ENCODE measurements around the gene MAZ. TPM values are rescaled to one million over a fixed set of nuclear protein-coding genes. Genes with fewer than 3 reads are reported as not detected.

Gene MAZ
- total RNA-seq, 4 donors from 2014 or later: 98.4 to 180 (median 125) TPM

GRCh38 chr16:29815793-29816693, 9.7 kb downstream of the MAZ start, which contains the start of gene PAGR1:
Gene PAGR1, plus strand, starts transcription at chr16:29816152. Its CDS starts 374 bp downstream, at chr16:29816526.
- no peak for TF ChIP-seq EP300 (IDR thresholded peaks at IDR 0.05)
- no peak for TF ChIP-seq POLR2A (IDR thresholded peaks at IDR 0.05)
- peak; percentile 79 to 88 for TF ChIP-seq CTCF (IDR thresholded peaks at IDR 0.05)
- peak; percentile 35 to 88 (median 75) for TF ChIP-seq POLR2AphosphoS5 (IDR thresholded peaks at IDR 0.05)
- no peaks in the 10 kb centered on the region for H3K27me3 ChIP-seq
- under 1% methylated on average over 33 of the region's 70 CpGs for WGBS
- H3K27ac ChIP-seq: peak within 1 kb of the TSS; percentile 80
- peaks cover 12% of the 10 kb centered on the region for H3K36me3 ChIP-seq
- peak; percentile 98 to 99 for DNase-seq (ENCODE audit: low spot score in 2 of 2)
- peak within 1 kb of the TSS; percentile 76 for H3K4me3 ChIP-seq
- H3K9me3 ChIP-seq: no peaks in the 10 kb centered on the region
- peaks cover 76% of the 10 kb centered on the region for H3K4me1 ChIP-seq

- DNase-seq (ENCODE audit: low spot score in 2 of 2): peak in 1 of 2 donors; percentile 86
- Histone ChIP-seq H3K4me1 (peaks cover 77% of the 10 kb centered on the region), H3K27ac (peak overlapping the region; percentile 80), H3K4me3 (peak overlapping the region; percentile 76), H3K36me3 (peaks cover 12% of the 10 kb centered on the region), H3K9me3 (no peaks in the 10 kb centered on the region), H3K27me3 (no peaks in the 10 kb centered on the region)
- no peak for TF ChIP-seq CTCF (IDR thresholded peaks at IDR 0.05)
- TF ChIP-seq POLR2A (IDR thresholded peaks at IDR 0.05): no peak
- TF ChIP-seq EP300 (IDR thresholded peaks at IDR 0.05): no peak
- TF ChIP-seq POLR2AphosphoS5 (IDR thresholded peaks at IDR 0.05): no peak
- 4% methylated on average over 26 of the region's 37 CpGs for WGBS
Observed at GRCh38 chr16:29816694-29817441, 10.5 kb downstream of the MAZ start.

DNA sequence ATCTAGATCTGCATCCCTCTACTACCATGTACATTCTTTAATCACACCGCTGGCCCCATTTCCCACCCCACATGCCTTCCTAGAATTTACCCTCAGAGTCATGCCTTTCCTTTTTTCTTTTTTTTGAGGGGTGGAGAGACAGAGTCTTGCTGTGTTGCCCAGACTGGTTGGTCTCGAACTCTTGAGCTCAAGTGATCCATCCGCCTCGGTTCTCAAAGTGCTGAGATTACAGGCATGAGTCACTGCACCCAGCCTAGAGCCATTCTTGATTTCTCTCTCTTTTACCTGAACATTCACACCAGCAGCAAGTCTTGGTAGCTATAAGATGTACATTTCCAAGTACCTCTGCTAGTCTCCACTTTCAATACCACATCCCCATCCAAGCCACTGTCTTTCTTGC, 11.8 kb downstream of the MAZ start:
- no peak overlapping the region for H3K4me3 ChIP-seq
- peaks cover 12% of the 10 kb centered on the region for H3K36me3 ChIP-seq
- H3K4me1 ChIP-seq: peaks cover 76% of the 10 kb centered on the region
- H3K9me3 ChIP-seq: no peaks in the 10 kb centered on the region
- no peak overlapping the region for H3K27ac ChIP-seq
- no peaks in the 10 kb centered on the region for H3K27me3 ChIP-seq
- 55% methylated on average over 4 of the region's 4 CpGs for WGBS
- no peak for DNase-seq (ENCODE audit: low spot score in 2 of 2)
- TF ChIP-seq POLR2A (IDR thresholded peaks at IDR 0.05) (no peak), POLR2AphosphoS5 (IDR thresholded peaks at IDR 0.05) (no peak), EP300 (IDR thresholded peaks at IDR 0.05) (no peak), CTCF (IDR thresholded peaks at IDR 0.05) (no peak)

DNA sequence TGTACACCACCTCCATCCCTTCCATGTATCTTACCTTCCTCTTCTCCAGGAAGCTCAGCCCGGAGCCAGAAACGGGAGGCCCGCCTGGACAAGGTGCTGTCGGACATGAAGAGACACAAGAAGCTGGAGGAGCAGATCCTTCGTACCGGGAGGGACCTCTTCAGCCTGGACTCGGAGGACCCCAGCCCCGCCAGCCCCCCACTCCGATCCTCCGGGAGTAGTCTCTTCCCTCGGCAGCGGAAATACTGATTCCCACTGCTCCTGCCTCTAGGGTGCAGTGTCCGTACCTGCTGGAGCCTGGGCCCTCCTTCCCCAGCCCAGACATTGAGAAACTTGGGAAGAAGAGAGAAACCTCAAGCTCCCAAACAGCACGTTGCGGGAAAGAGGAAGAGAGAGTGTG, 13.2 kb downstream of the MAZ start:
- Histone ChIP-seq H3K9me3 (no peaks in the 10 kb centered on the region), H3K27me3 (no peaks in the 10 kb centered on the region), H3K4me1 (peaks cover 80% of the 10 kb centered on the region), H3K27ac (no peak overlapping the region), H3K36me3 (peaks cover 12% of the 10 kb centered on the region), H3K4me3 (no peak overlapping the region)
- no peak for DNase-seq (ENCODE audit: low spot score in 2 of 2)
- TF ChIP-seq CTCF (IDR thresholded peaks at IDR 0.05) (no peak), POLR2A (IDR thresholded peaks at IDR 0.05) (no peak), EP300 (IDR thresholded peaks at IDR 0.05) (no peak), POLR2AphosphoS5 (IDR thresholded peaks at IDR 0.05) (no peak)
- 50% methylated on average over 9 of the region's 15 CpGs for WGBS

All from suprapubic skin (tissue), 4 donors.